NCI-H2227 (cell line): ENCODE results near the gene STARD10.
"Not testable (repeated sequence)": the region's sequence is repeated elsewhere in the genome, so short reads cannot be mapped to it uniquely, and the experiment has no call there.

ENCODE experiments used
- DNase-seq: peaks from one replicate; lab custom pipeline; 2025; ENCODE audit not compliant: unreplicated experiment; lab: John Stamatoyannopoulos, UW

Gene STARD10

GRCh38 chr11:72793425-72794367, at the start of gene STARD10:
Gene STARD10, minus strand, starts transcription at chr11:72794047. Its CDS starts 12,866 bp downstream, at chr11:72781181.
- peak; percentile 98 for DNase-seq

- no peak for DNase-seq
Measured at GRCh38 chr11:72842653-72843330, 48.9 kb upstream of the STARD10 start.

GRCh38 chr11:72842126-72842525, 48.3 kb upstream of the STARD10 start:
- no peak for DNase-seq

- no peak for DNase-seq
Measured at GRCh38 chr11:72841397-72841796, 47.5 kb upstream of the STARD10 start.

GRCh38 chr11:72840780-72841179, 46.9 kb upstream of the STARD10 start:
- DNase-seq: no peak

- no peak for DNase-seq
Measured at GRCh38 chr11:72838691-72839305, 45.0 kb upstream of the STARD10 start.

- DNase-seq: no peak
Measured at GRCh38 chr11:72836111-72836510, 42.3 kb upstream of the STARD10 start.

GRCh38 chr11:72834905-72835304, 41.1 kb upstream of the STARD10 start:
- DNase-seq: no peak

- DNase-seq: no peak
Measured at GRCh38 chr11:72833811-72834493, 40.1 kb upstream of the STARD10 start.

- no peak for DNase-seq
Measured at GRCh38 chr11:72833083-72833733, 39.4 kb upstream of the STARD10 start.

GRCh38 chr11:72832301-72833082, 38.6 kb upstream of the STARD10 start:
- no peak for DNase-seq

GRCh38 chr11:72831521-72832300, 37.9 kb upstream of the STARD10 start:
- peak; percentile 86 for DNase-seq

GRCh38 chr11:72829884-72830533, 36.2 kb upstream of the STARD10 start:
- DNase-seq: no peak

GRCh38 chr11:72829178-72829577, 35.3 kb upstream of the STARD10 start:
- no peak for DNase-seq

GRCh38 chr11:72828692-72829101, 34.9 kb upstream of the STARD10 start:
- DNase-seq: no peak

GRCh38 chr11:72828081-72828567, 34.3 kb upstream of the STARD10 start:
- no peak for DNase-seq

- not testable (repeated sequence) for DNase-seq
Measured at GRCh38 chr11:72827656-72828055, 33.8 kb upstream of the STARD10 start.

GRCh38 chr11:72826942-72827480, 33.2 kb upstream of the STARD10 start:
- DNase-seq: no peak
